H1 (cell line): ENCODE results near the gene MORN4. TPM values are rescaled to one million over a fixed set of nuclear protein-coding genes. Genes with fewer than 3 reads are reported as not detected.

Experiments
- CTCF ChIA-PET: fragments of 300-600 bp; sonication (Branson Sonifier 250); formaldehyde crosslinking; loops from one replicate; lab custom pipeline; 2021; ENCODE audit not compliant: partially characterized antibody; lab: Charles Lee
- POLR2A ChIA-PET: fragments of 300-600 bp; sonication (Branson Sonifier 250); formaldehyde crosslinking; loops from one replicate; lab custom pipeline; 2021; ENCODE audit warnings: inconsistent platforms; ENCODE audit not compliant: partially characterized antibody; lab: Charles Lee
- DNase-seq, 2 experiments: peaks; one replicate each; pipeline versions ENCODE4 v3.0.0 to v3.0.0-alpha.2; 2010 to 2022; ENCODE audit warnings: low spot score in 2 of 2, low read depth in 1 of 2, mixed read lengths in 1 of 2
- FAIRE-seq: peaks from 2 replicates; lab custom pipeline; 2011; peaks lifted over from hg19 to GRCh38; lab: Jason Lieb, UNC
- H2AFZ ChIP-seq: 2 replicates; pipeline ENCODE4 v1.8.1; 2012; ENCODE audit warnings: low read length, inconsistent platforms
- H2AK5ac ChIP-seq: 2 replicates; pipeline ENCODE4 v1.6.1; 2013; ENCODE audit warnings: low read depth, low read length
- H2BK120ac ChIP-seq: replicated peaks from 2 replicates; pipeline ENCODE3; 2013; ENCODE audit warnings: low read depth, low read length, inconsistent platforms
- H2BK12ac ChIP-seq: 2 replicates; pipeline ENCODE4 v1.6.1; 2013; ENCODE audit warnings: low read depth, low read length
- H2BK15ac ChIP-seq: 2 replicates; pipeline ENCODE4 v1.6.1; 2013; ENCODE audit warnings: low read length
- H2BK20ac ChIP-seq: 2 replicates; pipeline ENCODE4 v1.6.1; 2013; ENCODE audit warnings: low read length
- H2BK5ac ChIP-seq: 2 replicates; pipeline ENCODE4 v1.6.1; 2013; ENCODE audit warnings: low read depth, low read length
- H3K14ac ChIP-seq: 2 replicates; pipeline ENCODE4 v1.6.1; 2013; ENCODE audit warnings: inconsistent platforms; ENCODE audit not compliant: insufficient read length
- H3K18ac ChIP-seq: 2 replicates; pipeline ENCODE4 v1.6.1; 2013; ENCODE audit warnings: low read length; ENCODE audit errors: extremely low read depth
- H3K23ac ChIP-seq: 2 replicates; pipeline ENCODE4 v1.6.1; 2013; ENCODE audit warnings: inconsistent platforms; ENCODE audit not compliant: insufficient read length
- H3K23me2 ChIP-seq: 2 replicates; pipeline ENCODE4 v1.6.1; 2013; ENCODE audit warnings: low read depth, low read length
- H3K27ac ChIP-seq: 2 replicates; pipeline ENCODE4 v1.6.1; 2011; ENCODE audit warnings: low read depth, low read length, inconsistent platforms
- H3K27me3 ChIP-seq, 4 experiments: replicated peaks in 1 of 4; 1 replicate in 1 of 4; 2 replicates in 3 of 4; pipeline versions ENCODE4 v1.6.1 to v1.8.1; 2011 to 2013; ENCODE audit warnings: low read length in 3 of 4, mild to moderate bottlenecking in 3 of 4, inconsistent platforms in 2 of 4, mixed read lengths in 2 of 4, moderate library complexity in 1 of 4; ENCODE audit not compliant: control insufficient read depth in 3 of 4, insufficient read depth in 3 of 4; ENCODE audit errors: extremely low read depth in 1 of 4
- H3K36me3 ChIP-seq, 4 experiments: 2 replicates each; pipeline versions ENCODE4 v1.6.1 to v1.8.1; 2011 to 2013; ENCODE audit warnings: mild to moderate bottlenecking in 4 of 4, low read length in 3 of 4, moderate library complexity in 2 of 4, control low read depth in 1 of 4, inconsistent platforms in 1 of 4; ENCODE audit not compliant: insufficient read depth in 4 of 4, control insufficient read depth in 2 of 4
- H3K4ac ChIP-seq: replicated peaks from 2 replicates; pipeline ENCODE3; 2013; ENCODE audit warnings: low read length, low read depth, mixed read lengths, inconsistent platforms; ENCODE audit not compliant: insufficient read length
- H3K4me1 ChIP-seq, 4 experiments: replicated peaks in 1 of 4; 1 replicate in 1 of 4; 2 replicates in 3 of 4; pipeline versions ENCODE4 v1.6.1 to v1.8.1; 2011 to 2013; ENCODE audit warnings: low read length in 3 of 4, inconsistent platforms in 2 of 4, mixed read lengths in 1 of 4; ENCODE audit not compliant: insufficient read depth in 4 of 4, control insufficient read depth in 3 of 4
- H3K4me2 ChIP-seq, 2 experiments: 2 replicates each; pipeline versions ENCODE4 v1.6.1 to v1.8.1; 2011 to 2013; ENCODE audit warnings: low read depth in 2 of 2, low read length in 2 of 2, control low read depth in 1 of 2, inconsistent platforms in 1 of 2, mild to moderate bottlenecking in 1 of 2; ENCODE audit not compliant: insufficient read depth in 1 of 2
- H3K4me3 ChIP-seq, 4 experiments: fragments of 200-600, 300-600 bp in 1 of 4; sonication (generic), shearing (Covaris generic), sonication (Bioruptor Twin) in 1 of 4; 2 replicates each; pipeline versions ENCODE4 v1.5.1 to v1.8.1; 2011 to 2016; ENCODE audit warnings: low read length in 4 of 4, low read depth in 3 of 4, control low read depth in 2 of 4, inconsistent platforms in 2 of 4, mild to moderate bottlenecking in 2 of 4, mixed read lengths in 1 of 4, moderate library complexity in 1 of 4; ENCODE audit not compliant: insufficient read depth in 2 of 4; ENCODE audit errors: extremely low read depth in 1 of 4
- H3K56ac ChIP-seq: replicated peaks from 2 replicates; pipeline ENCODE3; 2013; ENCODE audit warnings: low read depth, mild to moderate bottlenecking, mixed read lengths, low read length, inconsistent platforms; ENCODE audit not compliant: insufficient read length
- H3K79me1 ChIP-seq: 2 replicates; pipeline ENCODE4 v1.6.1; 2013; ENCODE audit warnings: low read depth, low read length, control low read depth
- H3K79me2 ChIP-seq, 2 experiments: 2 replicates each; pipeline versions ENCODE4 v1.6.1 to v1.8.1; 2012 to 2013; ENCODE audit warnings: low read length in 2 of 2, mild to moderate bottlenecking in 2 of 2, inconsistent platforms in 1 of 2; ENCODE audit not compliant: insufficient read depth in 2 of 2, control insufficient read depth in 1 of 2
- H3K9ac ChIP-seq, 4 experiments: replicated peaks in 1 of 4; 1 replicate in 1 of 4; 2 replicates in 3 of 4; pipeline versions ENCODE4 v1.6.1 to v1.8.1; 2011 to 2013; ENCODE audit warnings: low read depth in 3 of 4, low read length in 3 of 4, control low read depth in 2 of 4, mild to moderate bottlenecking in 2 of 4, moderate library complexity in 2 of 4, inconsistent platforms in 1 of 4; ENCODE audit errors: extremely low read depth in 1 of 4
- H3K9me3 ChIP-seq, 2 experiments: 2 replicates each; pipeline versions ENCODE4 v1.6.1 to v1.8.1; 2012 to 2013; ENCODE audit warnings: mild to moderate bottlenecking in 2 of 2, moderate library complexity in 2 of 2, control low read depth in 1 of 2, inconsistent platforms in 1 of 2, low read depth in 1 of 2, low read length in 1 of 2, mixed read lengths in 1 of 2; ENCODE audit not compliant: insufficient read depth in 2 of 2
- H4K20me1 ChIP-seq, 2 experiments: replicated peaks in 1 of 2; 2 replicates each; pipeline versions ENCODE3 to v1.8.1; 2011 to 2013; ENCODE audit warnings: inconsistent platforms in 2 of 2, low read length in 2 of 2, mild to moderate bottlenecking in 1 of 2; ENCODE audit not compliant: insufficient read depth in 2 of 2, control insufficient read depth in 1 of 2
- H4K5ac ChIP-seq: 2 replicates; pipeline ENCODE4 v1.6.1; 2013; ENCODE audit warnings: low read length, low read depth, mixed read lengths, inconsistent platforms; ENCODE audit not compliant: insufficient read length
- H4K8ac ChIP-seq: 2 replicates; pipeline ENCODE4 v1.8.0; 2013; ENCODE audit warnings: mild to moderate bottlenecking, moderate library complexity, low read length, inconsistent platforms; ENCODE audit not compliant: insufficient read depth; ENCODE audit errors: extremely low read depth
- H4K91ac ChIP-seq: replicated peaks from 2 replicates; pipeline ENCODE3; 2013; ENCODE audit warnings: low read length, mixed read lengths, inconsistent platforms; ENCODE audit not compliant: insufficient read length
- BRCA1 ChIP-seq: IDR thresholded peaks from 2 replicates; pipeline ENCODE4 v1.6.1; 2012; ENCODE audit warnings: low read depth, low read length, improper control_type of control experiment
- TCF12 ChIP-seq: IDR thresholded peaks from 2 replicates; pipeline ENCODE4 v1.6.1; 2011; ENCODE audit warnings: low read depth, mild to moderate bottlenecking, low read length
- WGBS, 2 experiments: shearing (Covaris generic) in 1 of 2; methylation state at CpG; one replicate each; pipeline versions ENCODE4 v1.1.6 to v1.1.7; 2013 to 2015; ENCODE audit warnings: low lambda C conversion rate in 2 of 2, mixed read lengths in 2 of 2, inconsistent platforms in 1 of 2, low coverage in 1 of 2, missing lambda C conversion rate in 1 of 2; ENCODE audit not compliant: insufficient replicate concordance in 2 of 2, insufficient coverage in 1 of 2, insufficient read length in 1 of 2; ENCODE audit errors: extremely low coverage in 1 of 2, missing lambda C conversion rate in 1 of 2; 5-methylcytosine and 5-hydroxymethylcytosine counted together
- polyA plus RNA-seq, 7 experiments: library from polyadenylated mRNA; depleted of rRNA in 3 of 7; stranded (reverse) in 5 of 7; unstranded in 2 of 7; fragments of >200 nt in 5 of 7; fragments of 200-250 nt in 2 of 7; gene quantifications; 1 replicate in 5 of 7; 2 replicates in 1 of 7; 4 replicates in 1 of 7; pipeline versions ENCODE4 v1.2.1 to v1.2.3, GENCODE V29; 2011 to 2013; ENCODE audit warnings: missing spikeins in 2 of 7, mixed read lengths in 2 of 7
- total RNA-seq: library from RNA; stranded (reverse); fragmentation: NEBNext Ultra II Directional; extraction: Animal tissue kit (Norgen Biotek cat#: 25700); gene quantifications from 2 replicates; pipeline ENCODE4 v1.2.1, GENCODE V29; 2021

MORN4 gene
- total and polyA plus RNA-seq, 2 of the 8 experiments (the other 6 are each of a cell fraction or from before 2014, with no cell fraction given), result 13.6 to 22.0 TPM

DNA sequence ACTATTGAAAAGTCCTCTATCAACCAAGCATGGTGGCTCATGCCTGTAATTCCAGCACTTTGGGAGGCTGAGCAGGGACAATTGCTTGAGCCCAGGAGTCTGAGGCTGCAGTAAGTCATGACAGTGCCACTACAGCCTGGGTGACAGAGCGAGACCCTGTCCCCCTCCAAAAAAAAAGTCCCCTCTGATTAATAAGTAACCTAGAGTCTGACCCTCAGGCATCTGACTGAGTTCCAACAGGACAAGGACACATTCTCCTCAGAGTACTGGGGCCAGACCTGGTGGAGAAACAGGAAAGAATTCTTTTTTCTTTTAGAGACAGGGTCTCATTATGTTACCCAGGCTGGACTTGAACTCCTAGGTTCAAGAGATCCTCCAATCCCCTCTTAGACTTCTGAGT is 10.0 kb downstream of the MORN4 start:
- Histone ChIP-seq H3K4me3 (no peak overlapping the region), H3K14ac (no peak overlapping the region), H3K36me3 (no peaks in the 10 kb centered on the region), H3K9ac (no peak overlapping the region), H2BK12ac (no peak overlapping the region), H2BK5ac (no peak overlapping the region), H3K9me3 (no peaks in the 10 kb centered on the region), H4K8ac (no peak overlapping the region), H2BK120ac (no peak overlapping the region), H3K79me2 (no peaks in the 10 kb centered on the region), H3K27ac (no peak overlapping the region), H4K91ac (no peak overlapping the region), H2BK20ac (no peak overlapping the region), H4K20me1 (peaks cover 0 to 2% of the 10 kb centered on the region in 2 experiments), H2BK15ac (no peak overlapping the region), H3K56ac (no peak overlapping the region), H3K79me1 (no peaks in the 10 kb centered on the region), H3K4ac (no peak overlapping the region), H3K23ac (no peak overlapping the region), H3K18ac (no peak overlapping the region), H2AFZ (no peak overlapping the region), H3K4me1 (no peaks in the 10 kb centered on the region), H4K5ac (no peak overlapping the region), H3K4me2 (no peak overlapping the region), H3K23me2 (no peaks in the 10 kb centered on the region), H2AK5ac (no peak overlapping the region), H3K27me3 (no peaks in the 10 kb centered on the region)
- FAIRE-seq (no peak), DNase-seq (no peak)
- ChIA-PET CTCF (interaction anchor here (0.7 to 2.0 kb wide), 6 partner anchors 10 to 159 kb away, joined by 3 to 7 read pairs (median 4); partner anchors contain the start of gene ANKRD2), POLR2A (interaction anchor here (1.1 kb wide), 1 partner anchor 189 kb away, joined by 3 read pairs; no protein-coding TSS in a partner anchor)
- WGBS, 2 experiments, result 85% methylated on average over 1 of the region's 1 CpG; no CpG with 5 or more reads in 1 of the 2 experiments
- TF ChIP-seq BRCA1 (no peak), TCF12 (no peak)
